Stimulated activated CD8-positive, alpha-beta memory T cell treated with anti-CD3 and anti-CD28 coated beads, Interleukin-7, amount 100 ng/mL, for 4 hours (primary cell): ENCODE results near the gene PTGER2.

Experiments used
- DNase-seq, 2 donors: peaks; one replicate each; pipeline ENCODE4 v3.0.0-alpha.2; 2020; ENCODE audit warnings: low read depth in 2 of 2

The PTGER2 gene

DNA sequence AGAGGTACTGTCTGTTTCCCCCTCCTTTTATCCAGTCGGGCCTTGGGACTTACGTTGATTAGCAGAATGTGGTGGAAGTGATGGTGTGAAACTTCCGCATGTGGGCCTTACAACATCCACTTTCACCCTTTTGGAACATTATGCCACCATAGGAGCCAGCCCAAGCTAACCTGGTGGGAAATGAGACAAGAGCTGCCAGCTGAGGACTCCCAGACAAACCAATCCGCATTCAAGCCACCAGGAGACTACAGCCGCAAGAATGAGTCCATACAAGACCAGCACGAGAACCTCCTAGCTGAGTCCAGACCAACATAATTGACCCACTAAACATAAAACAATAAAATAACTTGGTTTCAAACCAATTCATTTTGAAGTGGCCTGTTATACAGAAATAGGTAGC is 9.1 kb upstream of the PTGER2 start:
- DNase-seq: no peak

DNA sequence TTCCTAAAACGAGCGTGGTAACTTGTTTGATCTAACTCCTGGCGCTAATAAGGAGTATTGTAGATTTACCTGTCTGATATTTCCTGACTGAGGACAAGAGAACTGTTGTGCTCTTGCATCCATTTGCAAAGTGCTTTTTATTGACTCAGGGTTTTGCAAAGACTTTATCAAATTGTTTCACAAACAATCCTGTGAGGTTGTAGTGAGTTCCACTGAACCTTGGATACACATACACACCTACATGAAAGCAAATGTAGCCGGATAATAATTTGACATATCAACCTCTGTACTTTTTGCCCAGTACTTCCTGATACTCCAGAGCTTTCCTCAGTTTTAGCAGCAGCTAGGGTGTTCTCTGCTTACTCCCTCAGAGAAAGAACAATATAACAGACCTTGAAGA is 6.7 kb upstream of the PTGER2 start:
- DNase-seq: no peak

DNA sequence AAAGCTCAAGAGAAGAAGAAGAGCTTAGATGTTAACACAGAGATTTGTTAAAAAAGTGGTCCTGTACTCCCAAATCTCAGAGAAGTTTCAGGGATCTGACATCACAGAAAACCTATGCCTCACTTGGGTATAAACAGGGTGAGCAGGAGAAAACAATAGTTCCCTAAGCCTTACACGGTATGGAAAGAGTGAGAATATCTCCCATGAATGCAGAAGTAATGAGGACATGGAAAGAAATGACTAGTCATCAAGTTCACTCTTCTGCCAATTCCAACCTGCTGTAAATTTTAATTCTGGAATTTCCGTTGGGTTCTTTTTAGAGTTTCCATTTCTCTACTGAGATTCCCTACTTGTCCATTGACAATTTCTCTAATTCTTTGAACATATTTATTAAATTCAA is 6.2 kb upstream of the PTGER2 start:
- no peak for DNase-seq

DNA sequence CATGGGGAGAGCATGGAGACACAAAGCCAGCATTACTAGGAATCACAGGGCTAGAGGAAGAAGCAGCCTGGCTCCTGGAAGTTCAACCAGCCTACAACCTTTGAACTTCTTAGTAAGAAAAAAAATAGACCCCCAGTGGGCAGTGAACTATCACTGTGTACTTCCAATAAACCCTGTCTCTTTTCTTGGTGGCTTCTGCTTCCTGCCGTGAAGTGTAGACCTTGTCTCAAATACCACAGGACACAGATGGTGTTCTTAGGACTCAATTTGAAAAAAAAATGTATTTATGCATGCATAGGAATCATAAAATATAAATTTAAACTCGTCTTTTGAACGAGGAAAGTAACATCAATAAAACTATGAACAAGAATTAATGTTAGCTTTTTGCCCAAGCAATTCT is 3.6 kb upstream of the PTGER2 start:
- no peak for DNase-seq

DNA sequence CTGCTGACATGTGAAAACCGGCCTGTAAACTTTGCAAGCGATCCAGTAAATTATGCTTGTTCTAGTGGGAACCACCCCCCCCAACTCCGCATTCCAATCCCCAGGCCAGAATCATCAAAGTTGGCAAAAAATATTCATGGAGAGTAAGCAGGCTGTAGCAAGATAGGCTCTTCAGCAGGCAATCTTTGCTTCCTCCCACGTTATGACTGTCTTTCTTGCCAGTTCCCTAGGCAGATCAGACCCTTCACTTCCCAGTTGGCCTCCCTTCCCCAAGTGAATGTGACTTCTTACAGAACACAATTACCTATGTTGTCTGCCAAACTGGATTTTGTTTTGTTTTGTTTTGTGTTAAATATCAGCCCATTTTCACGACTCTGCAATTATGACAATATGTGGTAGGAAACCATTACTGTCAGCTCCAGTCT is 1.2 kb upstream of the PTGER2 start:
- DNase-seq: no peak

DNA sequence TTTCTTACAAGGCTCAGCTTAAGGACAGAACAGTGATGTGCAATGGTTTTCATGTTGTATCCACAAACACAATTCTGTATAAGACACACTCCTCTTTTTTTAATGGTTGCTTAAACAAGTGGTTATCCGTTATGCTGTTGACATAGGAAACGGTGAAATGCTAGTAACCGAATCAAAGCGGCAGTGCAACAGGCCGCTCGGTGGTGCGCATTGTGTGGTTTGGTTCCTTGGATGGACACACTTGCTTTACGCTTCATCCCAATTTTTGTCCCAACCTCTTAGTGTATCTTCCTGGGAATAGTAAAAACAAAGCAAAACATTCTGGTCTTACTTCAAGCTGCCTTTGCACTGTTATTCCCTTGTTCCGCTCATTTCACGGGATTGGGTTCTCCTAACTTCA is 650 bp upstream of the PTGER2 start:
- no peak for DNase-seq

DNA sequence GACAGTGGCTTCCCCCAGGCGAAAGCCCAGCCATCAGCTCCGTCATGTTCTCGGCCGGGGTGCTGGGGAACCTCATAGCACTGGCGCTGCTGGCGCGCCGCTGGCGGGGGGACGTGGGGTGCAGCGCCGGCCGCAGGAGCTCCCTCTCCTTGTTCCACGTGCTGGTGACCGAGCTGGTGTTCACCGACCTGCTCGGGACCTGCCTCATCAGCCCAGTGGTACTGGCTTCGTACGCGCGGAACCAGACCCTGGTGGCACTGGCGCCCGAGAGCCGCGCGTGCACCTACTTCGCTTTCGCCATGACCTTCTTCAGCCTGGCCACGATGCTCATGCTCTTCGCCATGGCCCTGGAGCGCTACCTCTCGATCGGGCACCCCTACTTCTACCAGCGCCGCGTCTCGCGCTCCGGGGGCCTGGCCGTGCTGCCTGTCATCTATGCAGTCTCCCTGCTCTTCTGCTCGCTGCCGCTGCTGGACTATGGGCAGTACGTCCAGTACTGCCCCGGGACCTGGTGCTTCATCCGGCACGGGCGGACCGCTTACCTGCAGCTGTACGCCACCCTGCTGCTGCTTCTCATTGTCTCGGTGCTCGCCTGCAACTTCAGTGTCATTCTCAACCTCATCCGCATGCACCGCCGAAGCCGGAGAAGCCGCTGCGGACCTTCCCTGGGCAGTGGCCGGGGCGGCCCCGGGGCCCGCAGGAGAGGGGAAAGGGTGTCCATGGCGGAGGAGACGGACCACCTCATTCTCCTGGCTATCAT is 663 bp downstream of the PTGER2 start:
- DNase-seq: peak in 1 of 2 donors; percentile 42

DNA sequence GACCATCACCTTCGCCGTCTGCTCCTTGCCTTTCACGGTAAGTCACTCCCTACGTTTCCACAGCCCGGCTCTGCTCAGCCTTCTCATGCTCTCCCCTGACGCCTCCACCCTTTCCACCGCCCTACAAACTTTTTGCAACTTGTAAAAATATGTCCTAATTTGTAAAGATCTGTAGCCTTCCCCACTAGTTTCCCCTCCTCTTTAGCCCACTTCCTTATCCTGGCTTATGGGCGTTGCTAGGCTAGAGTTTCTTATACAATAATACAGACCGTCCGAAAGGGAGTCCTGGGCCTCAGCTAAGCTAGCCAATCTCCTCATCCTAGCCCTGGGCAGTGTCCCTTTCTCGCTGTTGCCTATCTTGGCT is 1.2 kb downstream of the PTGER2 start:
- DNase-seq: peak in 1 of 2 donors; percentile 22

DNA sequence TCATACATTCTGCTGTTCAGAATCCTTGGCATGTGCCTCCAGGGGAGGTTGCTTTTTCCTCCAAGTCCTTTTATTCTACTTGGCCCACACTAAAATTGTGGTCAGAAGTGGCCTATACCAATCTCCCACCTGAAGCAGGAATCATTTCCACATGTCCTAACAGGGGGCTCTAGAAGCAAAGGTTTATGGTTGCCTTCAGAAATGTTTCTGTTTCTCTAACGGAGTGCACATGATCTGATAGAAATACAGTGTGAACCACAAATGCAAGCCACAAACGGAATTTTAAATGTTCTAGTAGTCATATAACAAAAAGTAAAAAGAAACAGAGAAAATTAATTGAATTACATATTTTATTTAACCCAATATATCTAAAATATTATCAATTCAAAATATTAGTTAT is 4.0 kb downstream of the PTGER2 start:
- DNase-seq: no peak

DNA sequence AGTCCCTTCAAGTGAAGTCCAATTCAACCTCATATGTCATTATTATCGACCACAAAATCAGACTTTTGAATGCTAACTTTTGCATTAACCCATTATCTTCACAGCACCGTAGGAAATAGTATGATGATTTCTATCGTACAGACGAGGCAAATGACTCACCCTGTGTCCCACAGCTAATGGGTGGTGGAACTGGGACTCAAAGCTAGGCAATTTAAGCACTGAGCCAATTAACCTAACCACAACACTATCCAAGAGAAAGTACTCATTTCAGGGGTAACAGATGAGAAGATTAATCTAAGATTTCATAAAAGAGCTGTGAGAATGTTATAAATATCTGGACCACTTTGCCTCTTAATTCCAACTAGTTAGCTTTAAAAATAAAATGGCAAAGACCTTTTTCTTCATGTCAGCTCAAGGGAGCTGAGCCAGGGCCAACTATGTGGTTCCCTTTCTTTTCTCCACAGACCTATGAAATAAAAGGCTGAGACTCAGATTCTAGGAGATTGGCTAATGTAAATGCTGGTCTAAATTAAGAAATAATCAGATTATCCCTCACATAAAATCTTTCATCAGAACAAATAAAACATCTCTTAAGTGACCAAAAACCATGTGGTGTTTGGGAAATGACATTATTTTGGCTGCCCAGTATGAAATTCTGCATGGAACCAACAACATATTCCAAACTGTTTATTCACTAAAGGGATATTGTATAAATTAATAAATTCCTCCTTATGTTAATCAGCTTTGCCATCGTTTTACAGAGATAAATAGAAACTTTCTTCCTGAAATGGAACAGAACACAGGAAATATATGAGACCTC is 4.9 kb downstream of the PTGER2 start:
- no peak for DNase-seq

DNA sequence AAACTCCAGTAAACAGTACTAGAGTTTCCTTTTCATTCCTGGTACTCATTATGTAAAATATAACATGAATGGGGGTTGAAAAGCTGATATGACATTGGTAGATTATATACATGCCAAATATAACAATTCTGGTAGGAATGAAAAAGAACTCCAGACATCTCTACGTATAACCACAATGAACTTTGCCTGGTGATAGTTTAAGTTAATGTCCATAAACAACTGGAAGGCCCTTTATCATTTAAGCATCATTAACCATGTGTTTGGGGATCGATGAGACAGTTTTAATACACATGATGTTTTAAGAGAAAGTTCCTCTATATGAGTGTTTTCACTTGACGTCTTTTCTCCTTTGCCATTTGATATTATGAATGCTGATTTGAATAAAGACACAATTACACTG is 5.8 kb downstream of the PTGER2 start:
- no peak for DNase-seq

DNA sequence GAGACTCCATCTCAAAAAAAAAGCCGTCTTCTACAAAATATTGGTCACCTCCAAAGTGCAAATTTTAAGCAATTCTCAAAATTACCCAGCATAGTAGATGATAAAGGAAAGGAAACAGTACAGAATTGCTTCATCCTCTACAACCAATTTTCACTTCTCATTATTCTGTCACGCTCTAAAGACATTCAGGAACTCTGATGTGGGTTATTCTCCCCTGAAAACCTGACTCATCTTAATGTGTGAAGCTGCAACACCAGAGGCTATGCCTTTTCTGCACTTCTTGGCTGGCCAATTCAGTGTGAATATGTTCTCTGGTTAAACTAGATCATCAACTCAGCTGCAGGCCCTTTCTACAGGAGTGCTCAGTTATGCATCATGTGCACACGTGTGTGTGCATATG is 11.0 kb downstream of the PTGER2 start:
- DNase-seq: no peak

DNA sequence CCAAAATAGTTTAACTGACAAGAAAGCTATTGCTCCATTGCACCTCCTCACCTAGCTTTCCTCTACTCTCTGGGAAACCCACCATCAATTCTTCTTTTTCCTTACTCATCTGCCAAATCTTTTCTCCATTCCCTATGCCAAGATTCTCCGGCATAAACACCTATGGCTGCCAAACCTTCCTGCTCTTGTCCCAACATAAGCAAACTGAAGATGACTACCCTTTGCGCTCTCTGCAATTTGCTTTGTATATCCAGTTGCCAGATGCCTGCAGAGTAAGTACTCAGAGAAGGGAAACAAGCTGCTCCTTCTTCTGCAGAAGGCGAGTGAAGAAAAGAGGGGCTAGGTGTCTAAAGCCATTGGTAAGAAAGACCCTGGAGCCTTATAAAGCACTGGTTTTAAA is 11.5 kb downstream of the PTGER2 start:
- DNase-seq: no peak

DNA sequence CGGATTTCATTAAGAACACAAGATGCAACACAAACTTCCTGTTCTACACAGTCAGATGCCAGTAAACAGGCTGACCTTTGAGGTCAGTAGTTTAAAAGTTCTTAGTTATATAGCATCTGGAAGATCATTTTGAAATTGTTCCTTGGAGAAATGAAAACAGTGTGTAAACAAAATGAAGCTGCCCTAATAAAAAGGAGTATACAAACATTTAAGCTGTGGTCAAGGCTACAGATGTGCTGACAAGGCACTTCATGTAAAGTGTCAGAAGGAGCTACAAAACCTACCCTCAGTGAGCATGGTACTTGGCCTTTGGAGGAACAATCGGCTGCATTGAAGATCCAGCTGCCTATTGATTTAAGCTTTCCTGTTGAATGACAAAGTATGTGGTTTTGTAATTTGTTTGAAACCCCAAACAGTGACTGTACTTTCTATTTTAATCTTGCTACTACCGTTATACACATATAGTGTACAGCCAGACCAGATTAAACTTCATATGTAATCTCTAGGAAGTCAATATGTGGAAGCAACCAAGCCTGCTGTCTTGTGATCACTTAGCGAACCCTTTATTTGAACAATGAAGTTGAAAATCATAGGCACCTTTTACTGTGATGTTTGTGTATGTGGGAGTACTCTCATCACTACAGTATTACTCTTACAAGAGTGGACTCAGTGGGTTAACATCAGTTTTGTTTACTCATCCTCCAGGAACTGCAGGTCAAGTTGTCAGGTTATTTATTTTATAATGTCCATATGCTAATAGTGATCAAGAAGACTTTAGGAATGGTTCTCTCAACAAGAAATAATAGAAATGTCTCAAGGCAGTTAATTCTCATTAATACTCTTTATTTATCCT is 13.5 kb downstream of the PTGER2 start:
- no peak for DNase-seq

DNA sequence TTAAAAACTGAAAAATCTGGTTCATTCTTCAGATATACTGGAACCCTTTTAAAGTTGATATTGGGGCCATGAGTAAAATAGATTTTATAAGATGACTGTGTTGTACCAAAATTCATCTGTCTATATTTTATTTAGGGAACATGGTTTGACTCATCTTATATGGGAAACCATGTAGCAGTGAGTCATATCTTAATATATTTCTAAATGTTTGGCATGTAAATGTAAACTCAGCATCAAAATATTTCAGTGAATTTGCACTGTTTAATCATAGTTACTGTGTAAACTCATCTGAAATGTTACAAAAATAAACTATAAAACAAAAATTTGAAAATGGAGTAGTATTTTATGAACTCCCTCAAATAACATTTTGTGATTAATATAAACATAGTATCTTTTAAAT is 14.2 kb downstream of the PTGER2 start:
- DNase-seq: no peak

DNA sequence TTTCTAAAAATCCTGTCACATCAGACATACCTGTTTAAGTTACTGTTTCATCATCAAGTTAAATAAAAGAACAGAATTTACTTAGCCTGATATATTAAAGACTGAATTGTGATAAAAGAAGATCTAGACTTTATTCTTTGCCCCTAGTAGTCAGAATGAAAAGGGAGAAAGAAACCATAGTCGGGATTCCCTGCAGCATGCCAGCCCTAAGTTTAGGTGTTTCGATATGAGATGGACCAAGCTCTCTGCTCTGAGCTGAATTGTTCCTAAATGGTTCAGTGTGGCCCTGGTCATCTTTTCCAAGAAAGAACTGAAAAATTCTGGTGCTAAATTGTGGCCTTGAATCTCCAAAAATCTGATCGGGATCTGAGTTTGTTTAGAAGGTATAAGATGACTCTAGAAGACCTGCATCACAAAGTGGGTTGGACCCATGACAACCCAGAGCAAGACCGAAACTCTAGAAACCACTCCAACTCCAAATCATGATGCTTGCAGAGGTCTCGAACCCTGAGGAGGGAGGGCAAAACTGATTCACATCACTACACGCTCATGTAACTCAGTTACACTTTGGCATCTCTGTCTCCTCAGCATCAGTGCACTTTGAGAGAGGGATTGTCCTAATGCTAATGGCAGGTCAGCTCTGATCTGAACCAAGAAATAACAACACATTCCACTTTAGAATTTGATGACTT is 15.7 kb downstream of the PTGER2 start:
- DNase-seq: no peak

DNA sequence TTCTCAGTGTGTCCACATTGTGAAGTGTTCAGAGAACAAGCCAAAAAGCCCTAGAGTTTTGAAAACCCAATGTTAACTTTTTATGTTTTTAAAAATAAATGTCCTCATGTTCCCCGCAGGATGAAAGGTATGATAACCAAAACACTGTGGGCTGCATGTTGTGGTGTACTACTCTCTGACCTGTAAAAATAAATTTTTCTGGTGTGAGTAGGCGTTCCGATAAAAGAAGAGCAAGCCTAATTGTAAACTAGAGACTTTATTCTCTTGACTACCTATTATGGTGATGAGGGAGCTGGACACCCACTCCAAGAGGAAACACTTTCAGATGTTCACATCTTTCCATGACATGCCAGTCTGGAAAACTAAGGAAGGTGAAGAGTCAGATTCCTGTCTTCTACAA is 18.2 kb downstream of the PTGER2 start:
- no peak for DNase-seq

DNA sequence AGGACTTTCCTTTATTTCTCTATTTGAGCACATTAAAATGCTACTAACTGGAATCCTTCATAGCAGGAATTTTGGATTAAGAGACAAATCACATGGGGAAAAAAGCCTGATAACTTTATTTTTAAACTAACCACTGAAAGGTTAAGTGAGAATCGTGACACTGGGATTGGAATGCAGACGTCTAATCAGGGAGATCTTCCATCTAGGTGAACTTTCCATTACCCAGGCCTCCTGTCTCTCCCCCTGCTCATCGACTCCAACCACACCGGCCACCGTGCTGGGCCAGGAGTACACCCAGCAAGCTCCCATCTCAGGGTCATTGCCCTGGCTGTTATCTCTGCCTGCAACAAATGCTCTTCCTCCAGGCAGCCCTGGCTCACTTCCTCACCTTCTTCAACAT is 19.0 kb downstream of the PTGER2 start:
- DNase-seq: no peak

DNA sequence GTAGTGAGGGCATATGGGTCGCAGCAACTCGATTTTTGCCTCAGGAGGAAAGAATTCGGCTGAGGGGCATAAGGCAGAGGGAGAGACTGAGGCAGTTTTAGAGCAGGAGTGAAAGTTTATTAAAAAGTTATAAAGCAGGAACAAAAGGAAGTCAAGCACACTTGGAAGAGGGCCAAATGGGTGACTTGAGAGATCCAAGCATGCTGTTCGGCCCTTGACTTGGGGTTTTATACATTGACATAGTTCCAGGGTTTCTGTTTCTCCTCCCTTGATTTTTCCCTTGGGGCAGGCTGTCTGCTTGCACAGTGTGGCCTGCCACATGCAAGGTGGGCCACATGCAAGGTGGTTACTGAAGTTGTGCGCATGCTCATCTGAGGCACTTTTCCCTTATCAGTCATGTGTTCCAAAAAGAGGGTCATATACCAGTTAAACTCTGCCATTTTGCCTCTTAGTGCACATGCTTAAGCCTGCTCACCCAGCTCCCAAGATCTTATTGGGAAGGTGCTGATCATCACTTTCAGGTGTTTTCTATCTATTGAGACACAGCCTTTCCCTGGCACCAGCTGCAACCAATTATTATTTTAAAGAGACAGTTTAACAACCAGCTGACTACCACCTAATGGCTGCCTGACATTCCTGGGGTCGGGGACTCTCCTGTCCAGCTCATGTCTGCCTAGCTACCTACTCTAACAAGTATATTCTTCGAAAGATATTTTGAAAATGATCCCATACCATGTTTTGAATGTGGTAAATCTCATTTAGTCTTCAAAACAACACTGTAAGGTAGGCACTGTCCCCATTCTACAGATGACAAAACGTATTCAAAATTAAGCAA is 19.9 kb downstream of the PTGER2 start:
- no peak for DNase-seq

DNA sequence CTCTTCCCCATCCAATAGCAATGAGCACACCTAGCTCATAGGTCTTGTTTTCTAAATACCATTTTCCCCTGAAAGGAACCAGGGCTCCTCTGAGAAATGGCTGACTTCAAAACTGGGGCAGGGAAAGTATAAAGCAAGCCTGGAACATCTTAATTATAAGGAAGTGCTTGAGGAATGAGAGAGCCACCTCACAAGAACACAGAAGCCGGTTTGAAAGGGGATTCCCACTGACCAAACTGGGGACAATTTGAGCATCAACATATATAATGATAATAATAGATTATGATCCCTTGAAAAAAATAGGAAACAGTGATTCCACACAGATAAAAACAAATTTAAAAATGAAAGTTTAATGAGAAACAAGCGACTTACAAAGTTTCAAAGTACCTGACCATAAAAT is 22.1 kb downstream of the PTGER2 start:
- DNase-seq: no peak
